NCI-H2227 (cell line): ENCODE data around the gene PFN3.
"Not testable (repeated sequence)": the region's sequence is repeated elsewhere in the genome, so short reads cannot be mapped to it uniquely, and the experiment has no call there.

Source experiments
- DNase-seq: peaks from one replicate; lab custom pipeline; 2025; ENCODE audit not compliant: unreplicated experiment; lab: John Stamatoyannopoulos, UW

The PFN3 gene

DNA sequence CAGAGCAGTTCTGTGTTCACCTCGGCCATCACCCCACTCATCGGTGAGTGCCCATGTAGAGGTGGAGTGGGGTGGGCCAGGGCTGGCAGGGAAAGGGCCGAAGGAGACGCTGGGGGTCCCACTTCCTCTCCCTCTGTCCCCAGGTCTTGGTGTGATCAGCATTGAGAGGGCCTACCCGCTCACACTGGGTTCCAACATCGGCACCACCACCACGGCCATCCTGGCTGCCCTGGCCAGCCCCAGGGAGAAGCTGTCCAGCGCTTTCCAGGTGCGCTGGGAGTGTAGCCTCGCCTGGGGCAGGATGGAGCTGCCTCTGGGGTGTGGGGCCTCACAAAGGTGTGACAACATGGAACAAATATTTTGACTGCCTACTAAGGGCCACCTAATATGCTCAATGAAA lies 3.7 kb downstream of the PFN3 start:
- DNase-seq: no peak

- no peak for DNase-seq
These were observed 4.4 kb downstream of the PFN3 start for GRCh38 chr5:177396078-177396477.

- DNase-seq: no peak
These were observed 6.5 kb downstream of the PFN3 start for GRCh38 chr5:177393990-177394389.

- DNase-seq: no peak
These were observed 7.2 kb downstream of the PFN3 start for GRCh38 chr5:177393206-177393765.

DNA sequence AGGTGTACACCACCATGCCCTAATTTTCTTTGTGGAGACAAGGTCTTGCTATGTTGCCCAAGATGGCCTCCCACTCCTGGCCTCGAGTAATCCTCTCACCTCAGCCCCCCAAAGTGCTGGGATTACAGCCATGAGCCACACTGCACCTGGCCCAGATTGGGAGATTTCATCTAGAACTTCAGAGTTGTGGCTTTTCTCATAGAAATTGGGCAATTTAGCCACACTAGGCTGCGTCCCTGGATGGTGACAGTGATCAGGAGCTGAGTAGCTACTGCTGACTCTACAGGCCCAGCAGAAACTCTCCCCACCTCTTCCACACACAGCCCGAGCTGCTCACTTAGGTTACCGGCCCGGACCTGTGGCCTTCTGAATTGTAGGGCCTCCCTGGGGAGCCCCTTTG lies 7.7 kb downstream of the PFN3 start:
- no peak for DNase-seq

DNA sequence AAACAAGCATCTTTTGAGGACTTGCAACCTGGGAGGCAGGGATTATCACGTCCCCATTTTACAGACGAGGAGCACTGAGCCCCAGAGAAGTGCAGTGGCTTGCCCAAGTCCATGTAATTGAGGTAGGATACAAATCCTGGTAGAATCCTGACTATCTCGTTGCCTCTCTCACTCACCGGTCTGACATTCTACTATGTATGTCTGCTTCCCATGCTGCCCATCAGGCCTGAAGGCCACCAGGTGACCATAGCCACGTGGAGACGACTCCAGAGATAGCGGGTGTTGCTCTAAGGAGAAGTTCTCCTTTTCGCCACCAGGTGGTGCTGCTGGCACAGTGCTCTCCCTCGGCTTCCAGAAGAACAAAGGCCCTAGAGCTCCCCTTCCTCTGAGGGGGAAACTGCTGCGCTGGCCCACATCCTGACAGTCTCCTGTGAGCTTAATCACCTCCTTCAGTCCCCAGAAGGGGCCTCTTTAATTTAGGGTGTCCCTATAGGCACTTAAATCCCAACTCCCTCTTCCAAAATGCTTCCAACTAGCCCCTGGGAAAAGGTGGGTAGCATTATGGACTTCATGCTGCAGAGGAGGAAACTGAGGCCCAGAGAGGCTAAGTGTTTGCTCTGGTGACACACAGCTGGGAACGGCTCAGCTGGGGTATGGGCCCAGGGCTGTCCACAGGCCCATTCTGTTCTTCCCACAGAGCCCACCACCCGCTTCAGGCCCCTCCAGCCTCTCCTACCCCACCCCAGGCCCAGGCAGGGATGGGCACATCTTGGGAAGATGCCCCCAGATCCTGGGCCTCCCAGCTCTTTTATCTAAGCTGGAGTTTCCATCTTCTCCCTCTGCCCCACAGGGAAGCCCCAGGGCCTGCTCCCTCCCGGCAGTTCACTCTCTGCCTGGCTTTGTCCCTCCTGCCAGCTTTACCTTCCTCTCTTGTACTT lies 9.8 kb downstream of the PFN3 start:
- DNase-seq: peak; percentile 86

GRCh38 chr5:177389241-177390169 lies 11.0 kb downstream of the PFN3 start:
- no peak for DNase-seq

DNA sequence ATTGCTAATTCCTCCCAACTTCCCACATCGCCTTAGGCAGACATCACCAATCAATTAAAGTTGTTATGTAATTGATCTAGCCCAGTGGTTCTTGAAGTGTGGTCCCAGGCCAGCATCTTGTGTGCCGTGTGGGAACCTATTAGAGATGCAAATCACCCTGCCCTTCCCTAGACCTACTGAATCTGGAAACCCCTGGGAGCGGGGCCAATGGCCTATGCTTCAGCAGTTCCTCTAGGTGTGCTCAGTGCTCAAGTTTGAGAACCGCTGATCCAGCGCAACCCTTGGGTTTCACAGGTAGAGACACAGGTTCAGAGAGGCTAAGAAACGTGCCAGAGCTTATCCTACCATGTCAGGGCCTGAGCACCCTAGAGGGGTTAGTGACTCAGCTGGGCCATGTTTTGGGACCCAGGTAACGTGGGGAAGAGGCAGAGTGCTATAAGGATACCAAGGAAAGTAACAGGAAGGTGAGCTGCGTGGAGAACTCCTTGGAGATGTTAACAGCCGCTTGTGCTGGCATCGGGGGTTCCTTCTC lies 11.9 kb downstream of the PFN3 start:
- no peak for DNase-seq

DNA sequence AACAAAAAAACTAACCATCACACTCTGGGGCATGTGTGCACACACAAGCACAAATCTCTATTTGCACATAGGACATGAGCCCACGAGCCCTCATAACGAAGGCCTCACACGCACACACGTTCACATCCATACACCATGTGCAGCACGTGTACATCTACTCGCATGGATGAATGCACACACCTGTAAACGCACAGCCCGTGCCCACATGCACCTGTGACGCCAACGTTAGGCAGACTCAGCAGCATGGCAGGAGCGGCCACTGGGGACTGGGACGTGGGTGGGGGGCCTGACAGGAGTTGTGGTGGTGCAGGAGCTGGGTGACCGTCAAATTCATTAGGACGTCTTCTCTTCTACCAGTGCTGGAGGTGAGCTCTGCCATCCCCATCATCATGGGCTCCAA lies 13.1 kb downstream of the PFN3 start:
- DNase-seq: no peak

- DNase-seq: no peak
These were observed 13.9 kb downstream of the PFN3 start for GRCh38 chr5:177386542-177386941.

GRCh38 chr5:177385720-177386119 lies 14.7 kb downstream of the PFN3 start:
- no peak for DNase-seq

DNA sequence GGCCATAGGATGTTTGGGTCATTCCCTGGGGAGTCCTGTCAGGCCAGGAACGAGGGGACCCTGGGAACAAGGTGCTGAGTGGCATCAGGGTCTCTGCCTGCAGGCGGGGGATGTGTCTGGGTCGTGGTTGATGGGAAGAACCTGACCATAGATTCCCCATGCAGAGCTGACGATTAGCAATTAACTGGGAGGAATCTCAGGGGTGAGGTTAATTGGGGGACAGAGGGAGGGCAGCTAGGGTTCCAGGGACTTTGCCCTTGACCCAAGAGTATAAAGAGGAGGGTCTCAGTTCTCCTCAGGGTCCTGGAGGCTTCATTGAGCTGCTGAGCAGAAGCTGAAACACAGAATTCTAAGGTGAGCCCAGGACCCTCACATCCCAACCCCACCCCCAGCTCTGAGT lies 16.3 kb downstream of the PFN3 start, which contains the start of gene SLC34A1:
TSS of gene SLC34A1 (plus strand) at position 301 of the 400 bp plus-strand sequence. CDS start 1,308 bp downstream, outside the sequence.
- no peak for DNase-seq

DNA sequence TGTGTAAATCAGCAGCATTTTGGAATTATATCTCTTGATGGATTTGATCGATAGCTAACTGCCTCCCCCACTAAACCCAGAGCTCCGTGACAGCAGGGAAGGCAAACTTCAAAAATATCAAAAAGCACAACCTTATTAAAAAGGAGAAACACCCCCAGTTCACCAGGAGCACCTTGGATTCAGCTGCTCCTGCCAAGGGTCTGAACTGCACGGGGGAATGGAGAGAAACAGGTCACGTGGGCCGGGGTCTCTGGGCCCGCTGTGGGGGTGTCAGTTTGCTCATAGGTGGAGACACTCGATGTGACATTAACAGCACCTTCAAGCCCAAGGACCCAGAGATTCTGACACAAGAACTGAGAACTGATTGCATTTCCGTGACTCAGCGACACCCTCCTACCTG lies 17.3 kb downstream of the PFN3 start:
- no peak for DNase-seq

GRCh38 chr5:177382423-177383029 lies 17.9 kb downstream of the PFN3 start:
- DNase-seq: no peak

DNA sequence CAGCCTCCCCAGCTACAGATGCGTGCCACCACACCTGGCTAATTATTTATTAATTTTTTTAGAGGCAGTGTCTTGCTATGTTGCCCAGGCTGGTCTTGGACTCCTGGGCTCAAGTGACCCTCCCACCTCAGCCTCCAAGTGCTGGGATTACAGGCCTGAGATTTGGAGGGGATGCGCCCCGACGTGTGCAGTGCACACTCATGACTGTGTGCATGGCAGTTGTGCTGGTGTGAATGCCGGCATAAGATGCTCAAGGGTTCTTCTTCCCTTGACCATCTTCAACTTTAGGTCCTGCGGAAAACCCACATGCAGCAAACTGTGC lies 19.7 kb downstream of the PFN3 start:
- no peak for DNase-seq

GRCh38 chr5:177378884-177379883 lies 21.3 kb downstream of the PFN3 start:
- DNase-seq: no peak

GRCh38 chr5:177377851-177378776 lies 22.3 kb downstream of the PFN3 start:
- no peak for DNase-seq

DNA sequence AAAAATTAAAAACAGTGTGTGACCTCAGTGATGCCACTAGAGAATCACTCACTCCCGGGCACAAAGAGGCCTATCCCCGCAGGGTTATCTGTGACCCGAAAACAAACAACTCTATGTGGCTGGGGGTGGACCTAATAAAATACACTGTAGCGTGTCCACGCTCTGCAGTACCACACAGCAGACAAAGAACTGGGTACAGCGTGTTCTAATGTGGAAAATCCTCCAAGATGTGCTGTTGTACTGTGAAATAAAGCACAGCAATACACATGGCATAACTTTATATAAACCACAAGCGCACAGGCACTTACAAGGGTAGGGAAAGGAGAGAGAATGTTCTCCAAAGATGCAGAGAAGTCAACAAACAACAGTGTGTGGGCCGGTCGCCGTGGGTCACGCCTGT lies 24.4 kb downstream of the PFN3 start:
- DNase-seq: no peak

GRCh38 chr5:177375516-177375915 lies 24.9 kb downstream of the PFN3 start:
- DNase-seq: not testable (repeated sequence)
